ENCODE results near the gene FGFR1OP2.

- TF ChIP-seq EZH2 (IDR thresholded peaks at IDR 0.05; ENCODE audit: low read depth) (no peak), CTCF (conservative IDR thresholded peaks at IDR 0.05) (no peak)
These were observed 50.4 kb downstream of the FGFR1OP2 start for GRCh38 chr12:26988703-26989102.

Data from PC-9 (cell line).